ENCODE results near the gene KIF3C. TPM values are rescaled to one million over a fixed set of nuclear protein-coding genes. Genes with fewer than 3 reads are reported as not detected.
"Not testable (repeated sequence)": the region's sequence is repeated elsewhere in the genome, so short reads cannot be mapped to it uniquely, and the experiment has no call there.

KIF3C gene
- total and polyA plus RNA-seq, 9 of the 15 experiments (the other 6 are each of a cell fraction or from before 2014, with no cell fraction given): 0.69 to 6.7 (median 3.3) TPM

- TF ChIP-seq, protein P1, sequence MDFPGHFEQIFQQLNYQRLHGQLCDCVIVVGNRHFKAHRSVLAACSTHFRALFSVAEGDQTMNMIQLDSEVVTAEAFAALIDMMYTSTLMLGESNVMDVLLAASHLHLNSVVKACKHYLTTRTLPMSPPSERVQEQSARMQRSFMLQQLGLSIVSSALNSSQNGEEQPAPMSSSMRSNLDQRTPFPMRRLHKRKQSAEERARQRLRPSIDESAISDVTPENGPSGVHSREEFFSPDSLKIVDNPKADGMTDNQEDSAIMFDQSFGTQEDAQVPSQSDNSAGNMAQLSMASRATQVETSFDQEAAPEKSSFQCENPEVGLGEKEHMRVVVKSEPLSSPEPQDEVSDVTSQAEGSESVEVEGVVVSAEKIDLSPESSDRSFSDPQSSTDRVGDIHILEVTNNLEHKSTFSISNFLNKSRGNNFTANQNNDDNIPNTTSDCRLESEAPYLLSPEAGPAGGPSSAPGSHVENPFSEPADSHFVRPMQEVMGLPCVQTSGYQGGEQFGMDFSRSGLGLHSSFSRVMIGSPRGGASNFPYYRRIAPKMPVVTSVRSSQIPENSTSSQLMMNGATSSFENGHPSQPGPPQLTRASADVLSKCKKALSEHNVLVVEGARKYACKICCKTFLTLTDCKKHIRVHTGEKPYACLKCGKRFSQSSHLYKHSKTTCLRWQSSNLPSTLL (IDR thresholded peaks at IDR 0.05): no peak
- TF ChIP-seq PATZ1 (CRISPR knock-in tag; IDR thresholded peaks at IDR 0.05; ENCODE audit: borderline replicate concordance) (no peak), ZNF212 (CRISPR knock-in tag; IDR thresholded peaks at IDR 0.05) (no peak), ZNF431 (CRISPR knock-in tag; IDR thresholded peaks at IDR 0.05) (no peak)
- TF ChIP-seq, protein P2, sequence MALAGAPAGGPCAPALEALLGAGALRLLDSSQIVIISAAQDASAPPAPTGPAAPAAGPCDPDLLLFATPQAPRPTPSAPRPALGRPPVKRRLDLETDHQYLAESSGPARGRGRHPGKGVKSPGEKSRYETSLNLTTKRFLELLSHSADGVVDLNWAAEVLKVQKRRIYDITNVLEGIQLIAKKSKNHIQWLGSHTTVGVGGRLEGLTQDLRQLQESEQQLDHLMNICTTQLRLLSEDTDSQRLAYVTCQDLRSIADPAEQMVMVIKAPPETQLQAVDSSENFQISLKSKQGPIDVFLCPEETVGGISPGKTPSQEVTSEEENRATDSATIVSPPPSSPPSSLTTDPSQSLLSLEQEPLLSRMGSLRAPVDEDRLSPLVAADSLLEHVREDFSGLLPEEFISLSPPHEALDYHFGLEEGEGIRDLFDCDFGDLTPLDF (CRISPR knock-in tag; IDR thresholded peaks at IDR 0.05): no peak
Observed at GRCh38 chr2:25917832-25918231, 64.5 kb downstream of the KIF3C start (continued).

DNA sequence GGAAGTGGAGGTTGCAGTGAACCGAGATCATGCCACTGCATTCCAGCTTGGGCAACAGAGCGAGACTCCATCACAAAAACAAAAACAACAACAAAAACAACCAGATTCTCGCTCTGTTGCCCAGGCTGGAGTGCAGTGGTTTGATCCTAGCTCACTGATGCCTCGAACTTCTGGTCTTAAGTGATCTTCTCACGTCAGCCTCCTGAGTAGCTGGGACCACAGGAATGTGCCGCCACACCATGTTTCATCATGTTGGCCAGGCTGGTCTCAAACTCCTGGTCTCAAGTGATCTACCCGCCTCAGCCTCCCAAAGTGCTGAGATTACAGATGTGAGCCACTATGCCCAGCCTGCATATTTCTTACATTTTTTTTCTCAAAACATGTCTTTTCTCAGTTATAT is 64.9 kb downstream of the KIF3C start:
- CTCF ChIA-PET (ENCODE audit: low intra/inter-chr PET ratio); H3K4me1 ChIP-seq (replicated peaks in 1 of 2; ENCODE audit: control insufficient read depth in 2 of 2, insufficient read depth in 2 of 2, low read length in 2 of 2); H4K20me1 ChIP-seq (replicated peaks; ENCODE audit: control insufficient read depth, insufficient read depth, low read length); in situ Hi-C loops (cut with MboI); H3K27ac ChIP-seq (ENCODE audit: extremely low read depth, low read depth, low read length); H3K36me3 ChIP-seq (ENCODE audit: control insufficient read depth, insufficient read depth, low read length); H2AFZ ChIP-seq (ENCODE audit: low read depth, low read length); H3K9ac ChIP-seq (ENCODE audit: insufficient read depth in 1 of 2, low read depth in 2 of 2, low read length in 2 of 2); H3K79me2 ChIP-seq (ENCODE audit: control insufficient read depth, insufficient read depth, low read length); intact Hi-C loops (cut with micrococcal nuclease); H3K4me3 ChIP-seq; ATAC-seq; FAIRE-seq; H3K4me2 ChIP-seq (ENCODE audit: insufficient read depth, low read length); DNase-seq (ENCODE audit: extremely low read depth in 1 of 4, low spot score in 3 of 4); H3K9me3 ChIP-seq (replicated peaks; ENCODE audit: control insufficient read depth, insufficient read depth, low read depth, low read length); H3K9me1 ChIP-seq (ENCODE audit: control insufficient read depth, insufficient read depth, low read length); BruUV-seq (replicated peaks): not testable (repeated sequence)
- POLR2A ChIA-PET: interaction anchor here (0.6 to 1.1 kb wide), 2 partner anchors 12 to 34 kb away, joined by 3 read pairs; no protein-coding TSS in a partner anchor
- 16% methylated on average over 5 of the region's 7 CpGs for WGBS (ENCODE audit: insufficient coverage, low coverage, missing lambda C conversion rate)
- H3K27me3 ChIP-seq (ENCODE audit: control insufficient read depth in 2 of 2, insufficient read depth in 2 of 2, low read length in 2 of 2): peaks cover 3 to 12% of the 10 kb centered on the region in 2 experiments; a peak in 3 of 5 replicates

DNA sequence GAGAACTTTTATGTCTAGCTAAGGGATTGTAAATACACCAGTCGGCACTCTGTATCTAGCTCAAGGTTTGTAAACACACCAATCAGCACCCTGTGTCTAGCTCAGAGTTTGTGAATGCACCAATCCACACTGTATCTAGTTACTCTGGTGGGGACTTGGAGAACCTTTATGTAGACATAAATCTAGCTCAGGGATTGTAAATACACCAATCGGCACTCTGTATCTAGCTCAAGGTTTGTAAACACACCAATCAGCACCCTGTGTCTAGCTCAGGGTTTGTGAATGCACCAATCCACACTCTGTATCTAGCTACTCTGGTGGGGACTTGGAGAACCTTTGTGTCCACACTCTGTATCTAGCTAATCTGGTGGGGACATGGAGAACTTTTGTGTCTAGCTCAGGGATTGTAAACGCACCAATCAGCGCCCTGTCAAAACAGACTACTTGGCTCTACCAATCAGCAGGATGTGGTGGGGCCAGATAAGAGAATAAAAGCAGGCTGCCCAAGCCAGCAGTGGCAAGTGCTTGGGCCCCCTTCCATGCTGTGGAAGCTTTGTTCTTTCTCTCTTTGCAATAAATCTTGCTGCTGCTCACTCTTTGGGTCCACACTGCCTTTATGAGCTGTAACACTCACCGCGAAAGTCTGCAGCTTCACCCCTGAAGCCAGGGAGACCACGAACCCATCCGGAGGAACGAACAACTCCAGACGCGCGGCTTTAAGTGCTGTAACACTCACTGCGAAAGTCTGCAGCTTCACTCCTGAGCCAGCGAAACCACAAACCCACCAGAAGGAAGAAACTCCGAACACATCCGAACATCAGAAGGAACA is 66.1 kb downstream of the KIF3C start:
- BruUV-seq (replicated peaks); H3K79me2 ChIP-seq (ENCODE audit: control insufficient read depth, insufficient read depth, low read length); H4K20me1 ChIP-seq (replicated peaks; ENCODE audit: control insufficient read depth, insufficient read depth, low read length); CTCF ChIA-PET (ENCODE audit: low intra/inter-chr PET ratio); H3K4me2 ChIP-seq (ENCODE audit: insufficient read depth, low read length); intact Hi-C loops (cut with micrococcal nuclease); H2AFZ ChIP-seq (ENCODE audit: low read depth, low read length); H3K27ac ChIP-seq (ENCODE audit: extremely low read depth, low read depth, low read length); H3K4me1 ChIP-seq (replicated peaks in 1 of 2; ENCODE audit: control insufficient read depth in 2 of 2, insufficient read depth in 2 of 2, low read length in 2 of 2); FAIRE-seq; H3K9me1 ChIP-seq (ENCODE audit: control insufficient read depth, insufficient read depth, low read length); H3K36me3 ChIP-seq (ENCODE audit: control insufficient read depth, insufficient read depth, low read length); H3K9ac ChIP-seq (ENCODE audit: insufficient read depth in 1 of 2, low read depth in 2 of 2, low read length in 2 of 2); H3K4me3 ChIP-seq; ATAC-seq; in situ Hi-C loops (cut with MboI); DNase-seq (ENCODE audit: extremely low read depth in 1 of 4, low spot score in 3 of 4); H3K9me3 ChIP-seq (replicated peaks; ENCODE audit: control insufficient read depth, insufficient read depth, low read depth, low read length): not testable (repeated sequence)
- POLR2A ChIA-PET: interaction anchor here (0.6 kb wide), 1 partner anchor 466 kb away, joined by 3 read pairs; no protein-coding TSS in a partner anchor
- 49% methylated on average over 13 of the region's 16 CpGs for WGBS (ENCODE audit: insufficient coverage, low coverage, missing lambda C conversion rate)
- peaks cover 0 to 11% of the 10 kb centered on the region in 2 experiments; a peak in 2 of 5 replicates for H3K27me3 ChIP-seq (ENCODE audit: control insufficient read depth in 2 of 2, insufficient read depth in 2 of 2, low read length in 2 of 2)
